T47D (cell line): ENCODE results near the gene SEC24C.

Experiments
- DNase-seq, 2 experiments: peaks; one replicate each; pipeline versions ENCODE4 v3.0.0 to v3.0.0-alpha.2; 2011 to 2012; ENCODE audit warnings: low read depth in 1 of 2, low spot score in 1 of 2
- JUND ChIP-seq: IDR thresholded peaks from 2 replicates; pipeline ENCODE4 v1.6.1; 2012; ENCODE audit warnings: low read depth
- in situ Hi-C: cut with HindIII; loops from 2 replicates; pipeline ENCODE4 v1.10.0; 2016; ENCODE audit warnings: low sequenced_read_pairs, low pct_unique_long_range_greater_than_20kb

The SEC24C gene

DNA sequence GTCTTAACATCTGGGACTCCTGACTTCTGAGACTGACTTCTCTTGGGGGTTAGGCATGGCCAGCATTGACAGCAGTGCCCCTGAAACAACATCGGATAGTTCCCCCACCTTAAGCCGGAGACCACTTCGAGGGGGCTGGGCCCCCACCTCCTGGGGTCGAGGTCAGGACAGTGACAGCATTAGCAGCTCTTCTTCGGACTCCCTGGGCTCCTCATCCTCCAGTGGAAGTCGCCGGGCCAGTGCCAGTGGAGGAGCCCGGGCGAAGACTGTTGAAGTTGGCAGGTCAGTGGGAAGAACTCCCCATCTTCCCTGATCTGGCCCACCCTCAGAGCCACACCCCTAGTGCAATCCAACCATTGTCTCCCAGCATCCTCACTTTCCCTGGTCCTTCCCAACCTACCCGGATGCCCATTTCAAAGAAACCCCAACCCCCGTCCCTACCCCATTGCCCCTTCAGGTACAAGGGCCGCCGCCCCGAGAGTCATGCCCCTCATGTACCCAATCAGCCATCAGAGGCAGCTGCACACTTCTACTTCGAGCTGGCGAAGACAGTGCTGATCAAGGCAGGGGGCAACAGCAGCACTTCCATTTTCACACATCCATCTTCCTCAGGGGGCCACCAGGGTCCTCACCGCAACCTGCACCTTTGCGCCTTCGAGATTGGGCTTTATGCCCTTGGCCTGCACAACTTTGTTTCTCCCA lies 53.3 kb downstream of the SEC24C start:
- DNase-seq: no peak
- no peak for TF ChIP-seq JUND
- in situ Hi-C loops: no loop called here

DNA sequence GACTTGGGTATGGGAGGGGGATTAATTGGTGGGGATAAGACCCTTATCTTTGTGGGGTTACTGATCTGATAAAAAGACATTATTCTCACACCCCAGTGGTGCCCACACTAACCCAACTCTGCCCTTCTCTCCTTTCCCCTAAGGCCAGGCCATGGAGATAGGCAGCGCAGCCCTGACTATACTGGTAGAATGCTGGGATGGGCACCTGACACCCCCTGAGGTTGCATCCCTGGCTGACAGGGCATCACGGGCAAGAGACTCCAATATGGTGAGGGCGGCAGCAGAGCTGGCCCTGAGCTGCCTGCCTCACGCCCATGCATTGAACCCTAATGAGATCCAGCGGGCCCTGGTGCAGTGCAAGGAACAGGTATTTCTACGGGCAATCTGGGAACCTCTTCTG lies 53.9 kb downstream of the SEC24C start:
- in situ Hi-C loops: no loop called here
- DNase-seq: no peak
- no peak for TF ChIP-seq JUND

DNA sequence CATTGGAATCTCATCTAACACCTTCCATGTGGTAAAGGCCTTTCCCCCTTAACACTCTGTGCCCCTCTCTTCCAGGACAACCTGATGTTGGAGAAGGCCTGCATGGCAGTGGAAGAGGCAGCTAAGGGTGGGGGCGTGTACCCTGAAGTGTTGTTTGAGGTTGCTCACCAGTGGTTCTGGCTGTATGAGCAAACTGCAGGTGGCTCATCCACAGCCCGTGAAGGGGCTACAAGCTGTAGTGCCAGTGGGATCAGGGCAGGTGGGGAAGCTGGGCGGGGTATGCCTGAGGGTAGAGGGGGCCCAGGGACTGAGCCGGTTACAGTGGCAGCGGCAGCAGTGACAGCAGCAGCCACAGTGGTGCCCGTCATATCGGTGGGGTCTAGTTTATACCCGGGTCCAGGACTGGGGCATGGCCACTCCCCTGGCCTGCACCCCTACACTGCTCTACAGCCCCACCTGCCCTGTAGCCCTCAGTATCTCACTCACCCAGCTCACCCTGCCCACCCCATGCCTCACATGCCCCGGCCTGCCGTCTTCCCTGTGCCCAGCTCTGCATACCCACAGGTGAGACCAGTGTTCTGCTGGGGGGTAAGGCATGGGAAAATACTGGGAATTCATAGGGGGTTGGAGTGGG lies 54.9 kb downstream of the SEC24C start:
- DNase-seq: no peak
- in situ Hi-C loops: no loop called here
- TF ChIP-seq JUND: no peak

DNA sequence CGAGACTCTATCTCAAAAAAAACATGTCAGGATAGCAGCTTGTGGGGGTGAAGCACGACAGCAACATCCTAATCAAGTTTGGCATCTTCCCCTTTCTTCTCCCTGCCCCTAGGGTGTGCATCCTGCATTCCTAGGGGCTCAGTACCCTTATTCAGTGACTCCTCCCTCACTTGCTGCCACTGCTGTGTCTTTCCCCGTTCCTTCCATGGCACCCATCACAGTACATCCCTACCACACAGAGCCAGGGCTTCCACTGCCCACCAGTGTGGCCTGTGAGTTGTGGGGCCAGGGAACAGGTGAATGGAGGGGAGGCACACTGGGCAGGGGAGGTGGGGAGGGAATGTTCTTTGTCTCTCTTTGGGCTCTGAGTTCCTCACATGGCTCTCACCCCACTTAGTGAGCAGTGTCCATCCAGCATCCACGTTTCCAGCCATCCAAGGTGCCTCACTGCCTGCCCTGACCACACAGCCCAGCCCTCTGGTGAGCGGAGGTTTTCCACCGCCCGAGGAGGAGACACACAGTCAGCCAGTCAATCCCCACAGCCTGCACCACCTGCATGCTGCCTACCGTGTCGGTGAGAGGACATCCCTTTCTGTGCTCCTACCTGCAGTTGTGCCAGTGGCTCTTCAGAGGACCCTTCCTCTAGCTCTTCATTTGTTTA lies 55.9 kb downstream of the SEC24C start:
- no peak for TF ChIP-seq JUND
- in situ Hi-C loops: no loop called here
- no peak for DNase-seq

DNA sequence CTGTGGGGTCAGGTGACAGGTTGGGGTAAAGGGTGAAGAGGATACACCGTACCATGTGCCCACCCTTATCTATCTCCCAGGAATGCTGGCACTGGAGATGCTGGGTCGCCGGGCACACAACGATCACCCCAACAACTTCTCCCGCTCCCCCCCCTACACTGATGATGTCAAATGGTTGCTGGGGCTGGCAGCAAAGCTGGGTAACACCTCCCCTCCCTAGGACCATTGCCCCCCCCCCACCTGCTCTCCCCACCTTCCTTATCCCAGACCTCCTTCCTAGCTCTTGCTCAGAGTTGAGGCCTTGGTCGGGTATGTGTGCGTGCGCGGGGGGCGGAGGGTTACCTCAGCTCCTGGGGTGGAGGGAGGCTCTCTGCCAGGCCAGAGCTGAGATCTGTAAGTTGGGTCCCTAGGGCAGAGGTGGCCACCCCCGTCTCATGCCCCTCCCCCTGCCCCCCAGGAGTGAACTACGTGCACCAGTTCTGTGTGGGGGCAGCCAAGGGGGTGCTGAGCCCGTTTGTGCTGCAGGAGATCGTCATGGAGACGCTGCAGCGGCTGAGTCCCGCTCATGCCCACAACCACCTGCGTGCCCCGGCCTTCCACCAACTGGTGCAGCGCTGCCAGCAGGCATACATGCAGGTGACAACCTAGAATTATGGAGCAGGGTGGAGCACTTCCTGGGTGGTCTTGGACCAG lies 56.5 kb downstream of the SEC24C start:
- in situ Hi-C loops: no loop called here
- DNase-seq: no peak
- TF ChIP-seq JUND: no peak

DNA sequence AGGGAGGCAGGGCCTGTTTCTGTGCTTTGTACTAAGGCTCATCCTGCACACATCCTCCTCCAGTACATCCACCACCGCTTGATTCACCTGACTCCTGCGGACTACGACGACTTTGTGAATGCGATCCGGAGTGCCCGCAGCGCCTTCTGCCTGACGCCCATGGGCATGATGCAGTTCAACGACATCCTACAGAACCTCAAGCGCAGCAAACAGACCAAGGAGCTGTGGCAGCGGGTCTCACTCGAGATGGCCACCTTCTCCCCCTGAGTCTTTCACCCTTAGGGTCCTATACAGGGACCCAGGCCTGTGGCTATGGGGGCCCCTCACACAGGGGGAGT lies 57.0 kb downstream of the SEC24C start:
- no peak for DNase-seq
- no peak for TF ChIP-seq JUND
- in situ Hi-C loops: no loop called here

DNA sequence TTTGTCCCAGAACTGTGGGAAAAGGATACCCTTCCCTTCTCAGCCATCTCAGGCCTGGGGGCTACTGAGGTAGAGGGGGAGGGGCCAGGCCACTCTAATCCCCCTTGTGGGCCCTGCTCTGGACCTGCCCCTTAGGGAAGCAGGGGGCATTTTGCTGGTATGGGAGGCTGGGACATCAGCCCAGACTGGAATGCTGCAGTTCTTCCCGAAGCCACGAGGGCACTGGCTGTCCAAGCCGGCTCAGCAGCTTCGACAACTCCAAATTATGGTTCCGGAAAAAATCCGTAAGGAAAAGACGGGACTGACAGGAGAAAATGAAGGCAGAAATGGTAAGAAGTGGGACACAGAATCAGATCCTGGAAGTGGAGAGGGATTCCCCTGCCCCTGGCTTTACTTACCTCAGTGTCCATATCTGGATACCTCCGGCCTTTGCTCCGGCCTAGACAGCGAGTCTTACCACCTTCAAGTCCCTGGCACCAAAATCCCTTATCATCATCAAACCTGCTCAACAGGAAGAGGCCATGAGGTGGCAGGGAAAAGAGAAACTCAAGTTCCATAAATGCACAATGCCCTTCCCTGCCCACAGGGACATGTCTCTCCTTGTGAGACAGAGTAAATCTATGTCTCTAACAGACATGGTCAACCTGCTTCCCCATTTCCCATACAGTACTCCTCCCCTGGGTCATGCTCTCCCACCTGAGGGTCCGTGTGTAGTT lies 58.3 kb downstream of the SEC24C start:
- TF ChIP-seq JUND: no peak
- DNase-seq: peak in 1 of 2 experiments; percentile 36
- in situ Hi-C loops: no loop called here

DNA sequence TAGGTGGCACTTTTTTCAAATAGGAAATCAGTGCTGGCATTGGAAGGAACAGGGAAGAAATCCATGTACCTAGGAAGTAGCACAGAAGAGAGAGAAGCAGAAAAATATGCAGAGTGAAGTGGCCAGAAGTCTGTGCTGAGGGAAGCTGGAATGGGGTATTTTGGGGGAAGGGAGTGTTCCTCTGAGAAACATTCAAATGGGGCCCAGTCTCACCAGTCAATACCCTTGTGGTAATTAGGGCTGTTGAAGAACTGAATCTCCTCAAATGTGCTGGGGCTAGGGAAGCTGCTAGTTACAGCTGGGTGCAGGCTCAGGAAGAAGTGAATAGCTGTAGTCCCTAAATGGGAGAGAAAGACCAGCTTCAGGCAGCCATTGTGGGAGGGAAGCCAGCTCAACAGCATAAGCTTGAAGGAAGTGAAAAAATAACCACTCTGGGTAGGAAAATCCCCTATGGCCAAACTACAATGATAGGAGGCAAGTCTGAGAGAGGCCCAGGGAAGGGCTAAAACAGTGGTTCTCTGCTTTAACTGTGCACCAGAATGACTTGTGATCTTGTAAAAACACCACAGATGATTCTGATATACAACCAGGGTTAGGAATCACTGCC lies 59.6 kb downstream of the SEC24C start:
- in situ Hi-C loops: no loop called here

DNA sequence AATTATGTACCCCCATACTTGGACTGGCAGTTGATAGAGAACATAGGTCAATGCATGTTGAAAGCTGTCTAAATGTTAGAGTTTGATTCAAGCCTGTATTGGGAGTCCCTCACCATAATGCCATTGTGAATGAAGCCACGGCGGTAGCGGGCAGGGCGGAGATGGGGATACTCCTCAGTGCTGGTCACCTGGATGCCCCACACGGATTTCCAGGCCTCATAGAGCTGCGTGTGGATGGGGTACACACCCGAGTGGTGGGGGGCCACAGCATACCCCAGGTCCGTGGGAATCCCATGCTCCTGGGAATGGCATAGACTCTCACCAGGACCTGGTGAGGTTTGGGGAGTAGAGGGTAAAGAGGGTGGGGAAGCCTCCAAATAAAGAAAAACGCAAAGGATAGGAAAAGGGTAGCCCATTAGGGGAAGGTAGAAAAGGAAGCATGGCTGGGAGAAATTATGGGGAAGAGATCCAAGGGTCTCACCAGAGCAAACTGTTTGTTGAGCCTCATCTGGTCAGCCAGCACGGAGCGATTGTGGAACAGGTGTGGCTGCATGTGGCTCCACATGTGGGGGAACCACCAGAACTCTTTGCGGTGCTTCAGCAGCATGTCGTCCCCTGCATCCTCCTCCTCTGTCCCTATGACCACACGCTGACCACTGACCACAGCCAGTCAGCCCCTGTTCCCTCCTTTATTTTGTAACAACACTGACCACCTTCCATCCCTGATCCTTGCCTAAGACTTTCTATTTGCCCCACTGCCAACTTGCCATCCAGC lies 62.2 kb downstream of the SEC24C start:
- TF ChIP-seq JUND: no peak
- in situ Hi-C loops: no loop called here
- DNase-seq: no peak

More for the DNA sequence above, 59.6 kb downstream of the SEC24C start:
- DNase-seq: no peak
- TF ChIP-seq JUND: no peak

DNA sequence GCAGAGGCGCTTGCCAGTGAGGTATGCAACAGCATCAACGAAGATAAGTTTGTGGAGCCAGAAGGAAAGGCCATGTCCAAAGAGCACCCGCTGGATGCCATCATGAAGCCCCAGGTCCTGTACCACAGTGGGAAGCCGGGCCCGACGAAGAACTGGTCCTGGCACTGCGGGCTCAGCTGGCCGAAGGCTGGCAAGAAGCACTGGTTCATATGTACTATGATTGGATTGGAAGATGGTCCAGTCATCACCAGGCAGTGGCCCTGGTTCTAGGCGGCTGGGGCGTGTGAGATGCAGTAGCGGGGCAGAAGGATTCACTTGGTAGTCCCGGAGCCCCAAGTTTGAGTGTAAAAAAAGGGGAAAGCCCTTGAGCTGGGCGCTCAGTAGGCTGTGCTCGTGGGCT lies 63.3 kb downstream of the SEC24C start:
- no peak for DNase-seq
- no peak for TF ChIP-seq JUND
- in situ Hi-C loops: no loop called here

DNA sequence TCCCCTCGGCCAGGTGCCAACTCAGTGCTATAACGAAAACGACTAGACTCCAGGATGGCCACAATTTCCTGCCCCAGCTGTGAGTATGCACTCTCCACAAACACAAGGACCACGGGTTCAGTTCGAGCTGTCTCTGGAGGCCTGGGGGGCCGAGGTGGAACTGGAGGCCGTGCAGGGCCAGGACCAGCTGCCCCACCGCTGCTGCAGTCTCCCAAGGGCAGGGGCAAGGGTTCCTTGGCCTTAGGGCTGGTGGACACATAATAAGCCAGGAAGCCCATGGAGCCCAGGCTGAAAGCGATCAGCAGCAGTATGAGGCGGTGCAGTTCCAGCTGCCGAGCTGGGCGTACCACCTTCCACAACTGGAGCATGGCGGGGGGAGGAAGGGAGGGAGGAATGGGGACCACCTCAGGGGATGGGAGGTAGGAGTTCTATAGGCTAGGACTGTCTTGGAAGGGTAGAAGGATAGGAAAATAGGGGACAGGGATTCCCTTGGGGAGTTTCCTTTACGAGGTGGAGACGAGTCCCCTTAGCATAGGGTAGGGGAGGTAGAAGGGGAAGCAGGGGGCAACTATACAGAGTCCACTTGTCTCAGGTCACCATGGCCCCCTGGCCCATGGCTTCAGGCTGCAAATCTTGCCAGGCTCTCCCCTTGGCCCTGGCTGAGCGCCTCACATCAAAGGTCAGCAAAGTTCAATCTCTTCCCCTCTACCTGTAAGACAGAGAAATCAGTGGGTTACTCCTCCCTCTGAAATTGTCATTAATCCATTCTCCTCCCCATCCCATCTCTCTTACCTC lies 64.0 kb downstream of the SEC24C start:
- no peak for DNase-seq
- TF ChIP-seq JUND: no peak
- in situ Hi-C loops: no loop called here
